Heart left ventricle (tissue), 16 donors: ENCODE data around the gene KRT38. TPM values are rescaled to one million over a fixed set of nuclear protein-coding genes. Genes with fewer than 3 reads are reported as not detected.

Experiments used
- ATAC-seq, 4 donors: fragments of 200-7000 bp; cut with Tn5 transposase; one replicate each; pipeline ENCODE4 v1.9.1; 2020 to 2022; ENCODE audit warnings: moderate library complexity in 4 of 4, mild to moderate bottlenecking in 3 of 4, moderate number of reproducible peaks in 1 of 4
- DNase-seq, 5 donors: peaks; one replicate each; pipeline ENCODE4 v3.0.0-alpha.2; 2020
- H3K27ac ChIP-seq, 12 donors: fragments of 200-600 bp; sonication (generic) in 4 of 12; one replicate each; pipeline versions ENCODE4 v1.5.0 to v1.8.0; 2016 to 2022; ENCODE audit warnings: mild to moderate bottlenecking in 2 of 12
- H3K27me3 ChIP-seq, 9 donors: fragments of 200-600 bp; sonication (generic) in 2 of 9; one replicate each; pipeline versions ENCODE4 v1.5.1 to v1.8.0; 2016 to 2022; ENCODE audit warnings: mild to moderate bottlenecking in 3 of 9
- H3K36me3 ChIP-seq, 9 donors: fragments of 200-600 bp; sonication (generic) in 2 of 9; one replicate each; pipeline versions ENCODE4 v1.5.0 to v1.8.0; 2018 to 2022; ENCODE audit warnings: mild to moderate bottlenecking in 2 of 9
- H3K4me1 ChIP-seq, 12 donors: fragments of 200-600 bp; sonication (generic) in 4 of 12; one replicate each; pipeline versions ENCODE4 v1.5.0 to v1.8.0; 2016 to 2022; ENCODE audit warnings: mild to moderate bottlenecking in 3 of 12
- H3K4me3 ChIP-seq, 12 donors: fragments of 200-600 bp; sonication (generic) in 4 of 12; one replicate each; pipeline versions ENCODE4 v1.5.0 to v1.8.0; 2017 to 2022; ENCODE audit warnings: mild to moderate bottlenecking in 9 of 12, moderate library complexity in 4 of 12
- H3K9me3 ChIP-seq, 12 donors: fragments of 200-600 bp; sonication (generic) in 4 of 12; one replicate each; pipeline versions ENCODE4 v1.5.0 to v1.8.0; 2016 to 2022; ENCODE audit warnings: mild to moderate bottlenecking in 1 of 12
- CTCF ChIP-seq, 12 donors: fragments of 200-600 bp; sonication (generic) in 4 of 12; IDR thresholded peaks; one replicate each; pipeline versions ENCODE4 v1.5.0 to v1.8.0; 2018 to 2022; ENCODE audit warnings: antibody characterized with exemption in 12 of 12, mild to moderate bottlenecking in 5 of 12
- POLR2A ChIP-seq, 2 donors: fragments of 450-650 bp; IDR thresholded peaks; one replicate each; pipeline ENCODE4 v1.6.1; 2017; ENCODE audit warnings: antibody characterized with exemption in 2 of 2, mild to moderate bottlenecking in 2 of 2, moderate library complexity in 2 of 2
- WGBS, 4 donors: extraction: QIAGEN DNeasy Blood & Tissue Kit in 2 of 4; methylation state at CpG; one replicate each; pipeline versions ENCODE4 v1.1.5 to v1.1.7; 2013 to 2018; 5-methylcytosine and 5-hydroxymethylcytosine counted together
- intact Hi-C, 10 donors: fragments of 100-400 bp; cut with DNase I; formaldehyde crosslinking; loops; one replicate each; pipeline versions ENCODE4 v1.11.1 to v1.14.2; 2022
- polyA plus RNA-seq, 2 donors: library from polyadenylated mRNA; stranded (reverse); fragments of 200-250 nt; gene quantifications; one replicate each; pipeline ENCODE4 v1.2.3, GENCODE V29; 2013
- total RNA-seq, 9 donors: library from RNA; depleted of rRNA in 2 of 9; stranded (reverse); fragments of >200 nt in 2 of 9; fragmentation: NEBNext Ultra II Directional in 3 of 9; extraction: Animal tissue kit (Norgen Biotek cat#: 25700) in 3 of 9; gene quantifications; one replicate each; pipeline versions ENCODE4 v1.1.0 to v1.2.4, GENCODE V29; 2016 to 2023
- donor health status: ischemic (EF 13 %, LVEDD 7.1; RV severe dilation, severe dysfunction).
- donor health status: healthy with polysubstance abuse.
- donor health status: DM: no; HTN: yes; CAD: no.
- donor health status: DM: no; HTN: no; CAD: no.
- donor health status: ischemic (EF 25% LVEDD 6.9; RV normal size, moderate dysfunction).
- donor health status: ischemic (EF 25% LVEDD 5.7; RV mildly dilated, moderate dysfunction).
- donor health status: healthy.
- donor health status: DM: yes; HTN: yes; CAD: no.
- donor health status: ischemic (EF 35%, LVEDD 5.7; RV mildly dilated, moderate dysfunction).
- donor health status: nonischemic (EF 11% LVEDD 7.7; RV severe dilation, severe dysfunction).
- donor health status: DM: yes; HTN: yes; CAD: no.
- donor health status: PGD.
- donor health status: ischemic (EF 29% LVEDD 5.4; RV normal size, mild dysfunction).
- donor health status: nonischemic (EF 23%, LVEDD 6.1; RV moderate dilation, normal function).

KRT38 gene
- total and polyA plus RNA-seq, 11 donors, result not detected

GRCh38 chr17:41462705-41463104 is 21.9 kb upstream of the KRT38 start:
- H3K4me1 ChIP-seq, result peaks cover 0 to 11% (median 3%) of the 10 kb centered on the region in 12 donors

DNA sequence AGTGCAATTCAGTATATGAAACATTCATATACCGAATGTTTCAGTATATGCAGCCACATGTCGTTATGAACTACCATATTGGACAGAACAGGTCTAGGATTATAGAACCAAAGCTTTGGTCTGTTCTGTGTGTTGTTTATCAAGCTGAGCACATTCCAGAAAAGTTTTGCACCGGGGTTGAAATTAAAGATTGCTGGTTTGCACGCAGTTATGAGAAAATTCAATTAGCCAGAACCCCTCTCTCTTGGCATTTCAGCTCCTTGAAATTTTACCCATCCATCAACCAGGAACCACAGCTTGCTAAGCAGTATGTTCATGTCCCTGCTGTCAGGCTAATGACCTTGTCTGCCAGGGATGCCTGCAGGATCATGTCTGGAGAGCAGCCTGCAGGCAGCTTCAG is 16.9 kb upstream of the KRT38 start:
- Histone ChIP-seq H3K4me1 (no peaks in the 10 kb centered on the region), H3K9me3 (no peaks in the 10 kb centered on the region), H3K4me3 (no peak overlapping the region), H3K27ac (no peak overlapping the region), H3K36me3 (no peaks in the 10 kb centered on the region), H3K27me3 (peaks cover 0 to 12% (median 5%) of the 10 kb centered on the region in 9 donors)
- no peak for ATAC-seq
- intact Hi-C loops, result no loop called here
- no peak for TF ChIP-seq POLR2A (IDR thresholded peaks at IDR 0.05)
- no peak for TF ChIP-seq CTCF (IDR thresholded peaks at IDR 0.05)
- no peak for DNase-seq
- 74 to 85% (median 79%) methylated on average over 4 of the region's 4 CpGs for WGBS, 4 donors

More at GRCh38 chr17:41462705-41463104, 21.9 kb upstream of the KRT38 start:
- ATAC-seq (no peak), DNase-seq (no peak)
- no peaks in the 10 kb centered on the region for H3K36me3 ChIP-seq
- H3K27me3 ChIP-seq, result peaks cover 0 to 10% (median 0%) of the 10 kb centered on the region in 9 donors
- H3K9me3 ChIP-seq, result peaks cover 0 to 3% (median 0%) of the 10 kb centered on the region in 12 donors
- no peak for TF ChIP-seq CTCF (IDR thresholded peaks at IDR 0.05)
- no peak for TF ChIP-seq POLR2A (IDR thresholded peaks at IDR 0.05)
- H3K27ac ChIP-seq, result no peak overlapping the region
- 76 to 88% (median 80%) methylated on average over 15 of the region's 15 CpGs for WGBS, 4 donors
- no peak overlapping the region for H3K4me3 ChIP-seq
- intact Hi-C loops, result loop anchor here in 1 of 10 donors (10.0 kb wide), 1 partner anchor 158 kb away; the partner anchor contains the start of genes KRTAP16-1 and KRTAP29-1

DNA sequence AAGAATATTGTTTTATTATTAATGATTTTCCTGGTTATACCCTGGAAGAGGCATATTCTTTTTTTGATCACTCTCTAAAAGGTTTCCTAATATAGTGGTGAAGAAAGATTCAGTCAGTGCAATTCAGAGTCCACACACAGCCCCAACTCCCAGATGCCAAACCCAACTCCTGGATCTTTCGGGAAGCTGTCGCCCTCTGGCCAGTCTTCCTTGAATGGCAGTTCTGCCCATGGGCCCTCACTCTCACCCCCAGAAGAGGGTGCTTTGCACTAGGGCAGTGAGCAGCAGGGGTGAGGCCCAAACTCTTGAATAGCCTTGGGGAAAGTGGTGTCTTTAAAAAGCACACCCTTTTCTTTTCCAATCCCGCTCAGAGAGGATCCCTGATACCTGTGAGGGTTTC is 15.4 kb upstream of the KRT38 start:
- TF ChIP-seq POLR2A (IDR thresholded peaks at IDR 0.05) (no peak), CTCF (IDR thresholded peaks at IDR 0.05) (peak in 2 of 12 donors; percentile 9 to 21)
- Histone ChIP-seq H3K36me3 (no peaks in the 10 kb centered on the region), H3K9me3 (peaks cover 0 to 8% (median 0%) of the 10 kb centered on the region in 12 donors), H3K27me3 (peaks cover 0 to 18% (median 5%) of the 10 kb centered on the region in 9 donors), H3K27ac (no peak overlapping the region), H3K4me1 (no peaks in the 10 kb centered on the region), H3K4me3 (no peak overlapping the region)
- 57 to 78% (median 72%) methylated on average over 3 of the region's 3 CpGs for WGBS, 4 donors
- no peak for DNase-seq
- intact Hi-C loops, result no loop called here
- ATAC-seq, result no peak

DNA sequence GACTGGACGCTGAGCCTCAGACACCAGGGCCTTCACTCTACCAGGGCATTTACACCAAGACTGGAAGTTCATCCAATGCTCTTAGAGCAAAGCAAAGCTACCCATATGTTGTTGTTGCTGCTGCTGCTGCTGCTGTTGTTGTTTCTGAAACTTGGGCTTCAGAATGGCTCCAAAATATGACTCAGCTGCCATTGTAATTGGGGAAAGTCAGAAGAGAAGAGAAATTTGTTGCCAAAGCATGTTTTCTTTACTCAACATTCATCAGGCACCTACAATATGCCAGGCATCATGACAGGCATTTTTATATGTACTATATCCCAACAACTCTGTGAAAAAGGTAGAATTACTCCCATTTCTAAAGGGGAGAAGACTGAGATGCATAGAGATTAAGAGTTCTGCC is 14.5 kb upstream of the KRT38 start:
- ATAC-seq (no peak), DNase-seq (no peak)
- H3K36me3 ChIP-seq, result no peaks in the 10 kb centered on the region
- no peak overlapping the region for H3K4me3 ChIP-seq
- peaks cover 0 to 18% (median 6%) of the 10 kb centered on the region in 9 donors for H3K27me3 ChIP-seq
- H3K27ac ChIP-seq, result no peak overlapping the region
- intact Hi-C loops, result no loop called here
- TF ChIP-seq POLR2A (IDR thresholded peaks at IDR 0.05), result no peak
- TF ChIP-seq CTCF (IDR thresholded peaks at IDR 0.05), result no peak
- 76 to 100% (median 84%) methylated on average over 1 of the region's 1 CpG for WGBS, 4 donors
- H3K9me3 ChIP-seq, result peaks cover 0 to 8% (median 0%) of the 10 kb centered on the region in 12 donors
- no peaks in the 10 kb centered on the region for H3K4me1 ChIP-seq
